Retina (tissue), 1 donor: ENCODE results near the gene ROCK2.

Experiments
- DNase-seq: peaks from one replicate; pipeline ENCODE4 v3.0.0-alpha.2; 2016

The ROCK2 gene

GRCh38 chr2:11344342-11344955, at the start of gene ROCK2:
TSS of gene ROCK2 (minus strand) at chr2:11344636. CDS start at chr2:11344136, 500 bp downstream.
- peak; percentile 81 for DNase-seq

- DNase-seq, result no peak
These were observed 49.3 kb upstream of the ROCK2 start for GRCh38 chr2:11393711-11394236.

GRCh38 chr2:11391942-11392266, 47.5 kb upstream of the ROCK2 start:
- no peak for DNase-seq

DNA sequence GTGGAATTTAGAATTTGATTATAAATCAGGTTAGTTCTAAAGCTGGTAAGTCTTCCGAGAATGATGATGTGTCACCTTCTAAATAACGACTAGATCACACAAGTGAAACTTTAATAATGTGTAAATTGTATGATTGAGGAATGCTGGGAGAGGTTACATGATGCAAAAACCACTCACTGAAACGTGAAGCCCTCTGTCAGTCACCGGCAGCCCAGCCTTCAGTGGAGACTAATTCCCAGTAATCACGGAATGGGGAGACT, 45.9 kb upstream of the ROCK2 start:
- DNase-seq, result no peak

GRCh38 chr2:11389551-11390398, 45.3 kb upstream of the ROCK2 start:
- no peak for DNase-seq

- no peak for DNase-seq
These were observed 44.6 kb upstream of the ROCK2 start for GRCh38 chr2:11389052-11389420.

- DNase-seq, result no peak
These were observed 44.0 kb upstream of the ROCK2 start for GRCh38 chr2:11388262-11389051.

DNA sequence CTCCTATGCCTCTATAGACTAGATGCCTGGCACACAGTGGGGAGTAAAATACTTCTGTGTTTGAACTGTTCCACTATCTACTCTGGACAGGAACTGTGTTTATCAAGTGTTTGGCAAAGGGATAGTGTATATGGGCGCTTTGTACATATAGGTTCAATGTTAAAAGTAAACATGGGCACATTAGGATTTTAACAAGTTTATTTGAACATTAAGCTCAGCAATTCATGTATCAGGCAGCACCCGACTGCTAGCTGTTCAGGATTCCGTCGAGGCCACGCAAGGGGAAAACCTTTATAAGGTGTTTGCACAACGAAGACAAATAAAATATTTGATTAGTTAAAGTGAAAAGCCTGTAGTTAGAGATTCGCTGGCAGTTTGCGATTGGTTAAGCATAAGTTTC, 43.4 kb upstream of the ROCK2 start:
- DNase-seq, result no peak

- DNase-seq, result no peak
These were observed 42.6 kb upstream of the ROCK2 start for GRCh38 chr2:11387100-11387390.

- no peak for DNase-seq
These were observed 41.4 kb upstream of the ROCK2 start for GRCh38 chr2:11385847-11386246.

- no peak for DNase-seq
These were observed 40.8 kb upstream of the ROCK2 start for GRCh38 chr2:11385216-11385615.

DNA sequence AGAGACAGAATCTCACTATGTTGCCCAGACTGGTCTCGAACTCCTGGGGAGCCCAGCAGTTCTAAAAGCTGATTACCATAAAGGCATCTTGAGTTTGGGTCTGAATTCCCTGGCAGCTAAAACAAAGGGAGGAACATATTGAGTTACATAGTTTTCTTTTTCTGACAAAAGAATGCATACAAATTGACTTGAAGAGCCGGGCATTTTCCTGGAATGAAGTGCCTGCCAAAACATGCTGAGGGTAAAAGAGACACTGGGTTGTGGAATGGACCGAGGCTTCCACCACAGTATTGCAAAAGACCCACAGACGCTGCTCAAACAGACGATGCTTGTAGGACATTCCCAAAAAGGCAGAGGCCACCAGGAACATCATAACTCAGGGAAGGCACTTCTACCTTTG, 35.1 kb upstream of the ROCK2 start:
- no peak for DNase-seq

DNA sequence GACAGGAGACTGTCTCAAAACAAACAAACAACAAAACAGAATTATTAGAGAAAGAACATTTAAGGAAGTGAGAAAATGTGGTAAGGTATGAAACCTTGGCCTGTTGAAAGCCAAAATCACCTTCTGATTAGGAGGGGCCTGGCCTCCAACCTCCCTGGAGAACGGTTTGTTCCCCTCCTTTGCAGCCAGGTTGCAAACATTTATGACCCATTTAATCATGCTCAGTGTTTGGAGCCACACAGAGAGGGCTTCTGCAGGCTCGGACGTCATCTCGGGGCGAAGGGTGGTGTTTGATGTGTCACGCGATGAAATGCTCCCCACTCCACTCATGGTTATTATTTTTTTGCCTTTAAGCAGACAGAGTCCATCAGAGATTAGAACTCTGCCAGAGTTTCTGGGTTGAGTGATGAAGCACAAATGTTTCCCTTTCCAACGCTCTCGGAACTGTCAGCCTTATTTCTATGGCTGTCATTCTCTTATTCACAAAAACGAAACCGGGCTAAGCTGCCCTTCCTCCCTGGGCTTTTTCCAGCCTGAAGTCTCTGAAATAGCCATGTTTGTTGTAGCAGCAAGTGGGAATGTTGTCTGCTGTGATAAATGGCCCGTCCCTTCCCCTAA, 33.6 kb upstream of the ROCK2 start:
- no peak for DNase-seq

GRCh38 chr2:11376071-11376470, 31.6 kb upstream of the ROCK2 start:
- DNase-seq, result no peak

GRCh38 chr2:11375689-11376027, 31.2 kb upstream of the ROCK2 start:
- DNase-seq, result no peak

DNA sequence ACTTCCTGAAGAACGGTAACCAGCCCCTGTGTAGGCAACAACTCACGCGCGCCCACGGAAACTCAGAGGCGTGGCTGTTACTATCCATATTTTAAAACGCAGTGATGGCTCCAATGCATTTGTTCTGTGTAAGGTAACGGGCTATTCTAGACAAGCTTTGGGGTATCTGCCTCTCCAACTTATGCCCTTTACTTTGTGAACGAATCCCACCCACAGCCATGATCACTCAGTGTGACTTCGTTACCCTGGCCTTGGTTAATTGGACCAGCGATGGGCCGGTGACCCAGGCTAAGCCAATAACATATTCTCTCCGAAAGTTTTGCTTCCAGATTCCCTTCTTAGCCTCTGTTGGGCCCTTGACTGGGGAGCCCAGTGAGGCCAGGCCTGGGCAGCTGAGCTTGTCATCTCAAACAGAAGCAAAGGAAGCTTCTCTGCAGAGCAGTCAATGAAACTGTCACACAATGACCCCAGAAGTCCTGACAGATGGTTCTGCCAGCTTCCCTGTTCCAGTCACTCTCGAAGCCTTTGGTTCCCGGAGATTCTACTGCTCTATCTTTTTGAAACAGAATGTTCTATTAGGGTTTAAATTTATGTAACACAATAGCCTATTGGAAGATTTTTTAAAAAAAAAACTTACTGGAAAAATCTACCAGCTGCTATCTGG, 30.7 kb upstream of the ROCK2 start:
- no peak for DNase-seq

GRCh38 chr2:11373096-11373495, 28.7 kb upstream of the ROCK2 start:
- DNase-seq, result no peak

DNA sequence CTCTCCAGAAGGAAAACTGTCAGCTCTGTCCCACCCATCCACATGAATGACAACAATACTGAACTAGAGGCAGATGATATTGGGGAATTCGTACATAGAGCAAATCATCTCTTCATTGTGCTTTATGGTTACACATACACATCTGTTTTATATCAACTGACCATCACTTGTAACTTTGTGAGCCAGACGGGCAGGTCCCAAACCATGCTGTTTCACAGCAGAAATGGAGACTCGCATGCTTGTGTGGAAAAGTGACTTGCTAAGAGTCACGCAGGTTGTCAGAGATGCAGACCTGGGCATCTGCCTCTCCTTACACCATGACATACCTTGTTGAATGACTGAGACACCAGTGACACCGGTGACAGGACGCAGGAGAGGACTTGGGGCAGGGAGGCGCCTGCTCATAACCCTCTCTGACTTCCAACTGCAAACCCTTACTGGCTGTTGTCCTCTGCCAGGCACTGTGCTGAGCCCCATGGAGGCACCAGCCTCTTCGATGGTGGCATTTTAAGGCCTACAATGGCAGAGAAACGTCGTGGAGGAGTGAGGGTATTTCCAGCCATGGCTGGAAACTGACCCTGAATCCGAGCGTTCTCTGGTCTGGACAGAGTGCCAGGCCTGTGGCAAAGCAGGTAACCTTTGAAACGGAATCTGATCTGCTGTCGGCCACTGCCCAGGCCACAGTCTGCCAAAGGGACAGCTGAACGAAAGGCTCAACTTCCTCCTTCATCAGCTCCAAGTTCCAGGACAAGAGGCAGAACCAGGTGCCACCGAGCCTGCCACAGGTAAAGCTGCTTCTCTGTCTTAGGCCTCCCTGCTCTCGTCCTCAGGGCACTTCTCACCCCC, 26.9 kb upstream of the ROCK2 start:
- no peak for DNase-seq

DNA sequence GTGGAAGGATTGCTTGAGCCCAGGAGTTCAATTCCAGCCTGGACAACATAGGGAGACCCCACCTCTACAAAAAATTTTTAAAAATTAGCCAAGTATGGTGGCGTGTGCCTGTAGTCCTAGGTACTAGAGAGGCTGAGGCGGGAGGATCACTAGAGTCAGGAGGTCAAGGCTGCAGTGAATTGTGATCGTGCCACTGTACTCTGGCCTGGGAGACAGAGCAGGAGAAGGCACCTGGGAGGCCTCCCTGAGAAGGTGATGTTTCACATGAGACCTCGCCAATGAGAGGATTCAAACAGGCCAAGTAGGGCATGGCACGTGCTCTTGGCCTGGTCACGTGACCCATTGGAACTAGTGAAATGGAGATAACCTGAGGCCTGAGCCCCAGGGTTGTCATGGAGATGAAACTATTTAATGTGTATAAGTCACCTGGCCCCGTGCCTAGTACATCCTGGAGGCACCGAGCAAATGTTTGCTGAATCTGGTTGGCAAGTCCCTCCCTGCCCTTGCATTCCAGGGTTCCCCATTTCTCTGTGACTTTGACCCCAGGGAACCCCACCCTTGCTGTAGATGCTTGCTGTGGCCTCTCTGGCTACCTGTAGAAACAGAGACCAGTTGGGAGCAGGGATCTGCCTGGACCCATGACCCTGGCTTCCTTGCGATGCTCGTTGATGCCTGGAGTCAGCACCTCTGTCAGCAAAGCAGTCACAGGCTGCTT, 26.1 kb upstream of the ROCK2 start:
- DNase-seq, result no peak

GRCh38 chr2:11368059-11368572, 23.7 kb upstream of the ROCK2 start:
- DNase-seq, result no peak

- DNase-seq, result no peak
These were observed 22.8 kb upstream of the ROCK2 start for GRCh38 chr2:11367170-11367730.
